Vagina (tissue), 2 donors: ENCODE data around the gene EID2B. TPM values are rescaled to one million over a fixed set of nuclear protein-coding genes. Genes with fewer than 3 reads are reported as not detected.
A peak's percentile ranks its signal among the peaks of the same experiment; 100 is the strongest.

Source experiments
- DNase-seq, 2 donors: peaks; one replicate each; pipeline ENCODE4 v3.0.0-alpha.2; 2017; ENCODE audit errors: extremely low spot score in 2 of 2
- H3K27ac ChIP-seq: fragments of 200-600 bp; sonication (generic); one replicate; pipeline ENCODE4 v1.5.1; 2019
- H3K27me3 ChIP-seq: fragments of 200-600 bp; sonication (generic); one replicate; pipeline ENCODE4 v1.5.1; 2019
- H3K36me3 ChIP-seq, 2 donors: fragments of 200-600 bp; sonication (generic); one replicate each; pipeline ENCODE4 v1.5.1; 2017 to 2019
- H3K4me1 ChIP-seq: fragments of 200-600 bp; sonication (generic); one replicate; pipeline ENCODE4 v1.5.1; 2019
- H3K4me3 ChIP-seq, 2 donors: fragments of 200-600 bp; sonication (generic); 1 replicate in 1 of 2; 2 replicates in 1 of 2; pipeline ENCODE4 v1.5.1; 2016 to 2019
- H3K9me3 ChIP-seq: fragments of 200-600 bp; sonication (generic); one replicate; pipeline ENCODE4 v1.5.1; 2019
- POLR2A ChIP-seq, 2 donors: fragments of 450-650 bp; IDR thresholded peaks; one replicate each; pipeline ENCODE4 v1.6.1; 2017; ENCODE audit warnings: antibody characterized with exemption in 2 of 2, mild to moderate bottlenecking in 2 of 2, moderate library complexity in 2 of 2
- POLR2AphosphoS5 ChIP-seq, 2 donors: sonication (generic); formaldehyde crosslinking; IDR thresholded peaks; one replicate each; pipeline ENCODE4 v1.9.0; 2017; ENCODE audit warnings: antibody characterized with exemption in 2 of 2, mild to moderate bottlenecking in 2 of 2, low read depth in 1 of 2; ENCODE audit not compliant: insufficient read depth in 1 of 2
- intact Hi-C: fragments of 100-400 bp; cut with DNase I; formaldehyde crosslinking; loops from one replicate; pipeline ENCODE4 v1.15.1; 2023
- total RNA-seq: library from RNA; depleted of rRNA; stranded (reverse); fragments of >200 nt; gene quantifications from one replicate; pipeline ENCODE4 v1.2.3, GENCODE V29; 2016
- TF ChIP-seq, protein P1 (sequence below), 3 experiments: fragments of 450-650 bp in 2 of 3; fragments of 200-600 bp in 1 of 3; sonication (generic) in 1 of 3; IDR thresholded peaks; one replicate each; pipeline ENCODE4 v1.5.1; 2017 to 2019; ENCODE audit warnings: antibody characterized with exemption in 3 of 3, mild to moderate bottlenecking in 2 of 3, moderate library complexity in 2 of 3

The EID2B gene
- total RNA-seq, 1 donor from 2014 or later = 3.7 TPM

DNA sequence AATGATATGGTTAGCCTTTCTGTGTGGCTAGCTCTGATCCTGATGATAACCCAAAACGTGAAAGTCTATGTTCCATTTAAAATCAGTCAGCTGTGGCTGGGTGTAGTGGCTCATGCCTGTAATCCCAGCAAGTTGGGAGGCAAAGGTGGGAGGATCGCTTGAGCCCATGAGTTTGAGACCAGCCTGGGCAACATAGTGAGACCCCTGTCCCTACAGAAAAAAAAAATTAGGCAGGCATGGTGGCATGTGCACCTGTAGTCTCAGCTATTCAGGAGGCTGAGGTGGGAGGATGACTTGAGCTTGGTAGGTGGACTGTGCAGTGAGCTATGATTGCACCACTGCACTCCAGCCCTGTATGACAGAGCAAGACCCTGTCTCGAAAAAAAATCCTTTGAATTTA lies 1.1 kb upstream of the EID2B start:
- no peak overlapping the region for H3K27ac ChIP-seq
- H3K4me1 ChIP-seq = peaks cover 22% of the 10 kb centered on the region
- TF ChIP-seq POLR2AphosphoS5 (IDR thresholded peaks at IDR 0.05; ENCODE audit: insufficient read depth in 1 of 2, low read depth in 1 of 2) = no peak
- H3K9me3 ChIP-seq = no peaks in the 10 kb centered on the region
- H3K4me3 ChIP-seq = no peak overlapping the region
- intact Hi-C loops = loop anchor here (5.0 to 10.0 kb wide), 2 partner anchors 56 to 139 kb away; partner anchors contain the start of genes MED29 and PAF1
- DNase-seq = no peak
- no peaks in the 10 kb centered on the region for H3K36me3 ChIP-seq
- H3K27me3 ChIP-seq = no peaks in the 10 kb centered on the region

DNA sequence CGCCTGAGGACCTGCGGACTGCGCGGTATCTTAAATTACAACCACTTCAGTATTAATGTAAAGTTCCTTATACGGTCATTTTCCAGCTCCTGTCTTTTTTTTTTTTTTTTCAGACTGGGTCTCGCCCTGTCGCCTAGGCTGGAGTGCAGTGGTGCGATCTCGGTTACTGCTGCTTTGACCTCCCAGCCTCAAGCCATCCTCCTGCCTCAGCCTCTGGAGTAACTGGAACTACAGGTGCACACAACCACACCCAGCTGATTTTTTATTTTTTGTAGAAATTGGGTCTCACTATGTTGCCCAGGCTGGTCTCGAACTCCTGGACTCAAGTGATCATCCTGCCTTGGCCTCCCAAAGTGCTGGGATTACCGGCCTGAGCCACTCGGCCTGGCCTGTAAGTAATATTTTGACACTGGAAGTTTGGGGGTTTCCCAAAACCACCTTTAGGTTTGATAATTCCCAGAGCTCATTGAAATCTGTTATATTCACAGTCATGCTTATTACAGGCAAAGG lies 406 bp upstream of the EID2B start:
- no peaks in the 10 kb centered on the region for H3K9me3 ChIP-seq
- TF ChIP-seq, protein P1, sequence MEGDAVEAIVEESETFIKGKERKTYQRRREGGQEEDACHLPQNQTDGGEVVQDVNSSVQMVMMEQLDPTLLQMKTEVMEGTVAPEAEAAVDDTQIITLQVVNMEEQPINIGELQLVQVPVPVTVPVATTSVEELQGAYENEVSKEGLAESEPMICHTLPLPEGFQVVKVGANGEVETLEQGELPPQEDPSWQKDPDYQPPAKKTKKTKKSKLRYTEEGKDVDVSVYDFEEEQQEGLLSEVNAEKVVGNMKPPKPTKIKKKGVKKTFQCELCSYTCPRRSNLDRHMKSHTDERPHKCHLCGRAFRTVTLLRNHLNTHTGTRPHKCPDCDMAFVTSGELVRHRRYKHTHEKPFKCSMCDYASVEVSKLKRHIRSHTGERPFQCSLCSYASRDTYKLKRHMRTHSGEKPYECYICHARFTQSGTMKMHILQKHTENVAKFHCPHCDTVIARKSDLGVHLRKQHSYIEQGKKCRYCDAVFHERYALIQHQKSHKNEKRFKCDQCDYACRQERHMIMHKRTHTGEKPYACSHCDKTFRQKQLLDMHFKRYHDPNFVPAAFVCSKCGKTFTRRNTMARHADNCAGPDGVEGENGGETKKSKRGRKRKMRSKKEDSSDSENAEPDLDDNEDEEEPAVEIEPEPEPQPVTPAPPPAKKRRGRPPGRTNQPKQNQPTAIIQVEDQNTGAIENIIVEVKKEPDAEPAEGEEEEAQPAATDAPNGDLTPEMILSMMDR (IDR thresholded peaks at IDR 0.05) = no peak
- no peak for TF ChIP-seq POLR2A (IDR thresholded peaks at IDR 0.05)
- TF ChIP-seq POLR2AphosphoS5 (IDR thresholded peaks at IDR 0.05; ENCODE audit: insufficient read depth in 1 of 2, low read depth in 1 of 2) = no peak
- H3K4me3 ChIP-seq = peak overlapping the region in 1 of 2 donors; percentile 71
- peaks cover 16% of the 10 kb centered on the region for H3K4me1 ChIP-seq
- no peaks in the 10 kb centered on the region for H3K36me3 ChIP-seq
- peak overlapping the region; percentile 82 for H3K27ac ChIP-seq
- H3K27me3 ChIP-seq = no peaks in the 10 kb centered on the region
- intact Hi-C loops = loop anchor here (5.0 to 10.0 kb wide), 2 partner anchors 56 to 138 kb away; partner anchors contain the start of genes MED29 and PAF1
- DNase-seq = no peak

DNA sequence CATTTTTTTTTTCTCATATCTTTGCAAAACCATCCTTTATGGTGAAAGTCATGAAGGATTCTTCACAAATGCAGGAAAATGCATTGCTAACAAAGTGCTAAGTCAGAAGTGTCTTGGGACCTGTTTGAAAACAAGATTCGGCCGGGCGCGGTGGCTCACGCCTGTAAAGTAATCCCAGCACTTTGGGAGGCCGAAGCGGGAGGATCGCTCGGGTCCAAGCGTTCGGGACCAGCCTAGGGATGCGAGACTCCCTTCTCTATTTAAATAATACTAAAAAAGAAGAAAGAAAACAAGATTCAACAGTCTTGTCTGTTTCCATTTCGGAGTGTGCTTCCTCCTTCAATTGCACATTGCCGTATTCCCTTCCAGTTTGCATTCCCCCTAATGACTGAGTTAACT lies 819 bp downstream of the EID2B start:
- no peak for TF ChIP-seq POLR2AphosphoS5 (IDR thresholded peaks at IDR 0.05; ENCODE audit: insufficient read depth in 1 of 2, low read depth in 1 of 2)
- no peak for TF ChIP-seq POLR2A (IDR thresholded peaks at IDR 0.05)
- TF ChIP-seq, protein P1 (IDR thresholded peaks at IDR 0.05) = no peak
- Histone ChIP-seq H3K36me3 (no peaks in the 10 kb centered on the region), H3K9me3 (no peaks in the 10 kb centered on the region), H3K27me3 (no peaks in the 10 kb centered on the region), H3K4me1 (peaks cover 16% of the 10 kb centered on the region), H3K27ac (peak overlapping the region; percentile 82), H3K4me3 (peak overlapping the region; percentile 71 to 84)
- intact Hi-C loops = loop anchor here (5.0 to 10.0 kb wide), 2 partner anchors 55 to 137 kb away; partner anchors contain the start of genes MED29 and PAF1
- DNase-seq = no peak

DNA sequence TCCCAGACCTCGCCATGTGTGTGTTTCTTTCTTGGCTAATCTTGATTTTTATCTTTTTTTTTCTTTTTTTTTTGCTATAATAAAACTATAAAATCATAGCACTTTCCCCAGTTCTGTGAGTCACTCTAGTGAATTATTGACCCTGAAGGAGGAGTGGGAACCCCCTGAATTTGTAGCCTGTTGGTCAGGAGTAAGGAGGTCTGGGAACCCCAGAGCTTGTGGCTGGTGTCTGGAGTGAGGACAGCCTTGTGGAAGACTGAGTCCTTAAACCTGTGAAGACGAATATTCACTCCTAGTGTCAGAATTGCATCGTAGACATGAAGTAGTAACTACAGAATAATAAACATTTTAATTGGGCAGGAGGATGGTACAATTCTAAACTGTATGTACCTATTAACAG lies 7.4 kb downstream of the EID2B start:
- Histone ChIP-seq H3K4me3 (no peak overlapping the region), H3K36me3 (no peaks in the 10 kb centered on the region), H3K27me3 (no peaks in the 10 kb centered on the region), H3K4me1 (no peaks in the 10 kb centered on the region), H3K27ac (no peak overlapping the region), H3K9me3 (no peaks in the 10 kb centered on the region)
- intact Hi-C loops = no loop called here
- no peak for DNase-seq
- TF ChIP-seq POLR2AphosphoS5 (IDR thresholded peaks at IDR 0.05; ENCODE audit: insufficient read depth in 1 of 2, low read depth in 1 of 2) (no peak), POLR2A (IDR thresholded peaks at IDR 0.05) (no peak)
- TF ChIP-seq, protein P1 (IDR thresholded peaks at IDR 0.05) = no peak

DNA sequence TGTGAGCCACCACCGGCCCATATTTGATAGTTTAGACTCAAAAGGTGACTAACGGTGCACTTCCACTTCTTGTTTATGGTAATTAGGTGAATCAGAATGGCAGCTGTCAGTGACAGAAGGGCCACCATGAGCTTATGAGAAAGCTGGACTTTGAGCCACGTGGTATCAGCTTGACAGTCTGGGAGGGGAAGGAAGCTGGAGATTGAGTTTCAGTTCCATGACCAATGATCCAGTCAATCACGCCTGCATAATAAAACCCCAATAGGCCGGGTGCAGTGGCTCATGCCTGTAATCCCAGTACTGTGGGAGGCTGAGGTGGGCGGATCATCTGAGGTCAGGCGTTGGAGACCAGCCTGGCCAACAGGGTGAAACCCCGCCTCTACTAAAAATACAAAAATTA lies 8.2 kb downstream of the EID2B start:
- TF ChIP-seq, protein P1 (IDR thresholded peaks at IDR 0.05) = no peak
- no peak for TF ChIP-seq POLR2AphosphoS5 (IDR thresholded peaks at IDR 0.05; ENCODE audit: insufficient read depth in 1 of 2, low read depth in 1 of 2)
- TF ChIP-seq POLR2A (IDR thresholded peaks at IDR 0.05) = no peak
- Histone ChIP-seq H3K4me1 (no peaks in the 10 kb centered on the region), H3K4me3 (no peak overlapping the region), H3K27me3 (no peaks in the 10 kb centered on the region), H3K9me3 (no peaks in the 10 kb centered on the region), H3K36me3 (no peaks in the 10 kb centered on the region), H3K27ac (no peak overlapping the region)
- intact Hi-C loops = no loop called here
- no peak for DNase-seq
